ENCODE results near the gene RAD51D.
A peak's percentile ranks its signal among the peaks of the same experiment; 100 is the strongest.

RAD51D gene

DNA sequence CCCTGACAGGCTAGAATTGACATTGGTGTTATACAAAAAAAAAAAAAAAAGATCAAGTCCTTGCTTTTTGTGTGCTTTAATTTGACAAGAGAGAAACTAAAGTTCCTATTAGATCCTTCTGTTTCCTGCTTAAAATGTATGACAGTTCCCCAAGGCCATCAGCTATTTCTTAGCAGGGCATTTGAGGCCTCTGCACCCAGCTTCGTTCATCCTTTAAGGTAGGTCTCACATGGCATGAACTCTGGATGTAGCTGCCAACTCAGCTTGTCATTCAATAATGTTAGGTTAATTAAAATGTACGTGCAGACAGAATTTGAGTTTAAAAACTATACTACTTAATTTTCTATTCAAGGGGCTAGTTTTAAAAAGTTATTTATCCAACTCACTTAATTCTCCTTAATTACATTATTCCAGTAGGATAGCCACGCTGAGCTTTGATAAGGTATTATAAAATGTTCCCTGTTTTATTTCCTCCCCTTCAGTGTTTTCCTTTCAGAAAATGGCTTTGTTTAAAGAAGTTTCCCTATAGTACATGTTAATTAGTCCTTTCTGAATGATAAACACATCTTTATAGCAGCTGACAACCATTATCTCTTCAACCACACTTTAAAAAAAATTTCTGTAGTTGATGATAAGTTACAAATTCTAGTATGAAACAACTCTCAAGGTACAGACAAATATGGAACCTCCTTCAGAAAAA lies 55.0 kb downstream of the RAD51D start:
- no peak for DNase-seq (ENCODE audit: low read depth in 1 of 2, low spot score in 1 of 2)
- TF ChIP-seq POLR2AphosphoS5 (IDR thresholded peaks at IDR 0.05; ENCODE audit: low read depth) (no peak), SPI1 (IDR thresholded peaks at IDR 0.05; ENCODE audit: borderline replicate concordance, low read depth) (no peak), REST (IDR thresholded peaks at IDR 0.05; ENCODE audit: insufficient replicate concordance, low read depth) (no peak), GABPA (IDR thresholded peaks at IDR 0.05; ENCODE audit: low read depth) (no peak)
- TF ChIP-seq, protein P1, sequence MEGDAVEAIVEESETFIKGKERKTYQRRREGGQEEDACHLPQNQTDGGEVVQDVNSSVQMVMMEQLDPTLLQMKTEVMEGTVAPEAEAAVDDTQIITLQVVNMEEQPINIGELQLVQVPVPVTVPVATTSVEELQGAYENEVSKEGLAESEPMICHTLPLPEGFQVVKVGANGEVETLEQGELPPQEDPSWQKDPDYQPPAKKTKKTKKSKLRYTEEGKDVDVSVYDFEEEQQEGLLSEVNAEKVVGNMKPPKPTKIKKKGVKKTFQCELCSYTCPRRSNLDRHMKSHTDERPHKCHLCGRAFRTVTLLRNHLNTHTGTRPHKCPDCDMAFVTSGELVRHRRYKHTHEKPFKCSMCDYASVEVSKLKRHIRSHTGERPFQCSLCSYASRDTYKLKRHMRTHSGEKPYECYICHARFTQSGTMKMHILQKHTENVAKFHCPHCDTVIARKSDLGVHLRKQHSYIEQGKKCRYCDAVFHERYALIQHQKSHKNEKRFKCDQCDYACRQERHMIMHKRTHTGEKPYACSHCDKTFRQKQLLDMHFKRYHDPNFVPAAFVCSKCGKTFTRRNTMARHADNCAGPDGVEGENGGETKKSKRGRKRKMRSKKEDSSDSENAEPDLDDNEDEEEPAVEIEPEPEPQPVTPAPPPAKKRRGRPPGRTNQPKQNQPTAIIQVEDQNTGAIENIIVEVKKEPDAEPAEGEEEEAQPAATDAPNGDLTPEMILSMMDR (IDR thresholded peaks at IDR 0.05; ENCODE audit: insufficient read depth, low read length) = no peak
- H3K4me3 ChIP-seq (replicated peaks; ENCODE audit: insufficient read depth, low read length) = no peak overlapping the region
- peak overlapping the region; percentile 58 for H3K27ac ChIP-seq (replicated peaks)
- no peaks in the 10 kb centered on the region for H3K27me3 ChIP-seq (ENCODE audit: insufficient read depth, poor library complexity, severe bottlenecking)

- DNase-seq (ENCODE audit: low read depth in 1 of 2, low spot score in 1 of 2) = peak; percentile 96 to 99
- no peaks in the 10 kb centered on the region for H3K27me3 ChIP-seq (ENCODE audit: insufficient read depth, poor library complexity, severe bottlenecking)
- TF ChIP-seq REST (IDR thresholded peaks at IDR 0.05; ENCODE audit: insufficient replicate concordance, low read depth) (no peak), POLR2AphosphoS5 (IDR thresholded peaks at IDR 0.05; ENCODE audit: low read depth) (peak; percentile 83)
- peak within 1 kb of the TSS; percentile 67 for H3K27ac ChIP-seq (replicated peaks)
- H3K4me3 ChIP-seq (replicated peaks; ENCODE audit: insufficient read depth, low read length) = no peak within 1 kb of the TSS
Observed at GRCh38 chr17:35063514-35064223, 56.0 kb downstream of the RAD51D start, which contains the start of gene RFFL. RFFL (minus strand) TSS chr17:35063707; CDS start chr17:35026553, 37,154 bp downstream.

GRCh38 chr17:35062308-35062707 lies 57.4 kb downstream of the RAD51D start:
- Histone ChIP-seq H3K27me3 (ENCODE audit: insufficient read depth, poor library complexity, severe bottlenecking) (no peaks in the 10 kb centered on the region), H3K4me3 (replicated peaks; ENCODE audit: insufficient read depth, low read length) (no peak overlapping the region), H3K27ac (replicated peaks) (peak overlapping the region; percentile 67)
- DNase-seq (ENCODE audit: low read depth in 1 of 2, low spot score in 1 of 2) = no peak
- no peak for TF ChIP-seq SPI1 (IDR thresholded peaks at IDR 0.05; ENCODE audit: borderline replicate concordance, low read depth)
- TF ChIP-seq, protein P1 (IDR thresholded peaks at IDR 0.05; ENCODE audit: insufficient read depth, low read length) = no peak
- TF ChIP-seq GABPA (IDR thresholded peaks at IDR 0.05; ENCODE audit: low read depth) = no peak
- no peak for TF ChIP-seq POLR2AphosphoS5 (IDR thresholded peaks at IDR 0.05; ENCODE audit: low read depth)
- no peak for TF ChIP-seq REST (IDR thresholded peaks at IDR 0.05; ENCODE audit: insufficient replicate concordance, low read depth)
